ENCODE measurements around the gene RNASE8. TPM values are rescaled to one million over a fixed set of nuclear protein-coding genes. Genes with fewer than 3 reads are reported as not detected.

The RNASE8 gene
- total RNA-seq, 3 donors from 2014 or later (not counting 1 experiment from before 2014, with no cell fraction given): not detected

DNA sequence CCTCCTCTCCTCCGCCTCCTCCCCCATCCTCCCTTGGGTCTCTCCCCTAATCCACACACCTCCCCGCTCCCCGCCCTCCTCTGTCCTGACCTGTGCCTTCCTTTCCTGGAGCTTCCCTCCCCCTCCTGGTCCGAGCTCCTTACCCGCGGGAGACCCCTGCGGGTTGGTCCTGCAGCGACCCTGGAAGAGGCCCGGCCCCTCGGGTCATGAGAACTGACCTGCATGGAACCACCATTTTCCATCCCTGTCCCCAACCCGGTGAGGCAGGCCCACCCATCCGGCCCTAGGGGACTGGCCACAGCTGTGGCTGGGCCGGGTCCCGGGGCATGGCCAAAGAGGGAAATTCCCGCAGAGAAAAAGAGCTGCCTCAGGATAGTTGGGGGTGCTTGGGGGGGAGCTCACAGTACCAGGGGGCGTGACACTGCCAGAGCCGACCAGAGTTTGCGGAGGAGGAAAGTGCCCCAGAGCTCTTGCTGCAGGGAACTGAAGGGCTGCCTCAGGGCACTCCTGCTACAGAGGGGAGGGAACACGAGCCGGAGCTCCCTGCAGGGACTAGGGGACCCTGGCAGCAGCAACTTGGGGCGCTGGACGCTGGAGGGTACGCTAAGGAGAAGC is 13.1 kb downstream of the RNASE8 start:
- 1% methylated on average over 23 of the region's 23 CpGs for WGBS (ENCODE audit: insufficient coverage)

DNA sequence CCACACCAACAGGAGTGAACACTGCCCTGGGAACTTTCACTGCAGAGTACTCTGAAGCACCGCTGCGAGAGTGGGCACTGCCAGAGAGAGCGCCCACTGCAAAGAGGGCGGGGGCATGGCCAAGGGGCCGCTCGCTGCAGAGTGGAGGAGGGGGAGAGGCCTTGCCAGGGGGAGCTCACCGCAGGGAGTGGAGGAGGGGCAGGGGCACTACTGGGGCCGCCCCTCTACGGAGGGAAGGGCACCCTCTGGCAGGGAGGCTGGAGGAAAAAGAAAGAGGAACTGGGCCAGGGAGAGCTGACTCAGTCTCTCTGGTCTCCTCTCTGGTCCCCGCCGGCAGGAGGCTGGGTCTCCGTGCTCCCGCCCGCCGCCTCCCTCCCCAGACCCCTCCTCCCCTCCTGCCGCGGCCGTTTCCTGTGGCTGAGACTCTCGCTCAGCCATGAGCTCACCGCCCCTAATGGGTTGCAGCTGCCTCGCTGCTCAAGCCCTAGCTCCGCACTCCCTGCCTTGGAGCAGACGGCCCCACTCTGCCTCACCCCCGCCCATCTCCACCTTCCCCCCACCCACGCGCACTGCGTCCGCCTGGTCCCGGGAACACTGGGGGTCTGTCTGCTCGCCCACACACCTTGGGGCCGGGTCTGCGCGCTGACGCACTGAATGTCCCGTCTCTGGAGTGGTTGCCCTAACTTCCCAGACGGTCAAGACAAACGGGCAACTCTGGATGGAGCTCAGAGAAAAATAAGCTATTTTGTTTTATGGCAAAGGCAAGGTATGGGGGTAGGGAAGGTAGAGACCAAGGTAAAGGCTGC is 13.8 kb downstream of the RNASE8 start:
- intact Hi-C loops (cut with micrococcal nuclease): loop anchor here (2.0 kb wide), 1 partner anchor 15 kb away; no protein-coding TSS in a partner anchor
- Mint-ChIP-seq H3K9me3 (no peaks in the 10 kb centered on the region), H3K27me3 (ENCODE audit: low read depth in 2 of 2) (peaks cover 60 to 64% of the 10 kb centered on the region in 2 donors), H3K27ac (peak overlapping the region; percentile 51 to 88), H3K36me3 (no peaks in the 10 kb centered on the region), H3K4me3 (peak overlapping the region; percentile 89), H3K4me1 (peaks cover 31 to 41% of the 10 kb centered on the region in 2 donors)
- H3K36me3 ChIP-seq (ENCODE audit: control insufficient read depth, insufficient read depth, low read length): no peaks in the 10 kb centered on the region
- H3K27me3 ChIP-seq (ENCODE audit: control insufficient read depth, insufficient read depth, low read length): peaks cover 37% of the 10 kb centered on the region
- DNase-seq (peak; percentile 37 to 61), ATAC-seq (peak; percentile 52 to 64 (median 61))
- H3K9me3 ChIP-seq (ENCODE audit: control insufficient read depth, insufficient read depth, low read length): no peaks in the 10 kb centered on the region
- H3K4me1 ChIP-seq (ENCODE audit: control insufficient read depth, insufficient read depth, low read length): peaks cover 44% of the 10 kb centered on the region
- H3K27ac ChIP-seq (ENCODE audit: low read length): no peak overlapping the region
- H3K4me3 ChIP-seq (ENCODE audit: low read length): peak overlapping the region; percentile 30
- 1% methylated on average over 37 of the region's 37 CpGs for WGBS (ENCODE audit: insufficient coverage)
- TF ChIP-seq, protein P1, sequence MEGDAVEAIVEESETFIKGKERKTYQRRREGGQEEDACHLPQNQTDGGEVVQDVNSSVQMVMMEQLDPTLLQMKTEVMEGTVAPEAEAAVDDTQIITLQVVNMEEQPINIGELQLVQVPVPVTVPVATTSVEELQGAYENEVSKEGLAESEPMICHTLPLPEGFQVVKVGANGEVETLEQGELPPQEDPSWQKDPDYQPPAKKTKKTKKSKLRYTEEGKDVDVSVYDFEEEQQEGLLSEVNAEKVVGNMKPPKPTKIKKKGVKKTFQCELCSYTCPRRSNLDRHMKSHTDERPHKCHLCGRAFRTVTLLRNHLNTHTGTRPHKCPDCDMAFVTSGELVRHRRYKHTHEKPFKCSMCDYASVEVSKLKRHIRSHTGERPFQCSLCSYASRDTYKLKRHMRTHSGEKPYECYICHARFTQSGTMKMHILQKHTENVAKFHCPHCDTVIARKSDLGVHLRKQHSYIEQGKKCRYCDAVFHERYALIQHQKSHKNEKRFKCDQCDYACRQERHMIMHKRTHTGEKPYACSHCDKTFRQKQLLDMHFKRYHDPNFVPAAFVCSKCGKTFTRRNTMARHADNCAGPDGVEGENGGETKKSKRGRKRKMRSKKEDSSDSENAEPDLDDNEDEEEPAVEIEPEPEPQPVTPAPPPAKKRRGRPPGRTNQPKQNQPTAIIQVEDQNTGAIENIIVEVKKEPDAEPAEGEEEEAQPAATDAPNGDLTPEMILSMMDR (IDR thresholded peaks at IDR 0.05): no peak

More for the DNA sequence above, 13.1 kb downstream of the RNASE8 start:
- Mint-ChIP-seq H3K36me3 (no peaks in the 10 kb centered on the region), H3K27ac (peak overlapping the region; percentile 51 to 88), H3K4me3 (peak overlapping the region; percentile 89), H3K27me3 (ENCODE audit: low read depth in 2 of 2) (peaks cover 64 to 71% of the 10 kb centered on the region in 2 donors), H3K9me3 (no peaks in the 10 kb centered on the region), H3K4me1 (peaks cover 31 to 41% of the 10 kb centered on the region in 2 donors)
- no peaks in the 10 kb centered on the region for H3K9me3 ChIP-seq (ENCODE audit: control insufficient read depth, insufficient read depth, low read length)
- no peaks in the 10 kb centered on the region for H3K36me3 ChIP-seq (ENCODE audit: control insufficient read depth, insufficient read depth, low read length)
- H3K4me1 ChIP-seq (ENCODE audit: control insufficient read depth, insufficient read depth, low read length): peaks cover 44% of the 10 kb centered on the region
- ATAC-seq (peak; percentile 27 to 33 (median 31)), DNase-seq (peak in 1 of 2 donors; percentile 57)
- H3K4me3 ChIP-seq (ENCODE audit: low read length): peak overlapping the region; percentile 30
- peaks cover 37% of the 10 kb centered on the region for H3K27me3 ChIP-seq (ENCODE audit: control insufficient read depth, insufficient read depth, low read length)
- no peak overlapping the region for H3K27ac ChIP-seq (ENCODE audit: low read length)
- TF ChIP-seq, protein P1 (IDR thresholded peaks at IDR 0.05): no peak
- intact Hi-C loops (cut with micrococcal nuclease): loop anchor here (2.0 kb wide), 1 partner anchor 16 kb away; no protein-coding TSS in a partner anchor

DNA sequence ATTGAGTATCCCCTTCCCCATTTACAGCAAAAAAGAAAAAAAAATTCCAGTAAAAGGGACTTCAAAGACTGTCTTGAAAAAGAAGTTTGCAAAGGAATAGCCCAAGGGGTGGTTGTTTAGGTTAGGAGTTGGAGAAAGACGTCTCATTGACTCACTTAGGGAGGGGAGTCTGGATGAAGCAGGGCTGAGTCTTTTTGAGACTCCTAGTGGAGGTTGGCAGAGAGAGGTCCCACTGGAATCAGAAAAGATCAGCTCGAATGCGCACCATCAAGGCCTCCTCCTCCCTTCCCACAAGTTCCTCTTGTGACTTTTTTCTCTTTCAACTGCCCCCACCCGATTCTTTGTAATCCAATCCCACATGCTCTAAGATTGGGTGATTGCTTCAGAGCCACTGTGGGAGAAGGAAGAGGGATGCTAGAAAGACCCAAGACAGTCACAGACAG is 14.4 kb downstream of the RNASE8 start:
- Histone ChIP-seq H3K27me3 (ENCODE audit: control insufficient read depth, insufficient read depth, low read length) (peaks cover 37% of the 10 kb centered on the region), H3K36me3 (ENCODE audit: control insufficient read depth, insufficient read depth, low read length) (no peaks in the 10 kb centered on the region), H3K4me1 (ENCODE audit: control insufficient read depth, insufficient read depth, low read length) (peaks cover 44% of the 10 kb centered on the region), H3K9me3 (ENCODE audit: control insufficient read depth, insufficient read depth, low read length) (no peaks in the 10 kb centered on the region), H3K27ac (ENCODE audit: low read length) (no peak overlapping the region), H3K4me3 (ENCODE audit: low read length) (no peak overlapping the region)
- intact Hi-C loops (cut with micrococcal nuclease): no loop called here
- Mint-ChIP-seq H3K4me3 (peak overlapping the region; percentile 89), H3K9me3 (no peaks in the 10 kb centered on the region), H3K36me3 (no peaks in the 10 kb centered on the region), H3K27me3 (ENCODE audit: low read depth in 2 of 2) (peaks cover 54 to 58% of the 10 kb centered on the region in 2 donors), H3K4me1 (peaks cover 31 to 41% of the 10 kb centered on the region in 2 donors), H3K27ac (peak overlapping the region in 1 of 2 donors; percentile 88)
- ATAC-seq: no peak
- TF ChIP-seq, protein P1 (IDR thresholded peaks at IDR 0.05): no peak
- WGBS (ENCODE audit: insufficient coverage): 39% methylated on average over 3 of the region's 4 CpGs
- no peak for DNase-seq

Measured in natural killer cell (primary cell).